Hepatocyte (in vitro differentiated cells): ENCODE measurements around the gene RNASE7.

Source experiments
- CTCF ChIP-seq: fragments of 200-600 bp; sonication (generic); IDR thresholded peaks from 2 replicates; pipeline ENCODE4 v1.5.1; 2016; ENCODE audit warnings: antibody characterized with exemption, mild to moderate bottlenecking; ENCODE audit not compliant: poor library complexity
- EZH2 ChIP-seq: fragments of 200-600 bp; sonication (generic); IDR thresholded peaks from 2 replicates; pipeline ENCODE4 v1.6.1; 2016; ENCODE audit warnings: antibody characterized with exemption, mild to moderate bottlenecking, borderline replicate concordance

- no peak for TF ChIP-seq CTCF
- no peak for TF ChIP-seq EZH2
Measured at GRCh38 chr14:21070083-21070609, 28.0 kb downstream of the RNASE7 start, which contains the start of gene ARHGEF40.
